Ramos (cell line): Measurements from ENCODE around the gene PFKFB1.

Experiments used
- in situ Hi-C: fragments of 300-500 bp; cut with MboI; formaldehyde crosslinking; loops from one replicate; pipeline ENCODE4 v1.14.3; 2022; ENCODE audit warnings: low sequenced_read_pairs; ENCODE audit not compliant: unreplicated experiment

The PFKFB1 gene

DNA sequence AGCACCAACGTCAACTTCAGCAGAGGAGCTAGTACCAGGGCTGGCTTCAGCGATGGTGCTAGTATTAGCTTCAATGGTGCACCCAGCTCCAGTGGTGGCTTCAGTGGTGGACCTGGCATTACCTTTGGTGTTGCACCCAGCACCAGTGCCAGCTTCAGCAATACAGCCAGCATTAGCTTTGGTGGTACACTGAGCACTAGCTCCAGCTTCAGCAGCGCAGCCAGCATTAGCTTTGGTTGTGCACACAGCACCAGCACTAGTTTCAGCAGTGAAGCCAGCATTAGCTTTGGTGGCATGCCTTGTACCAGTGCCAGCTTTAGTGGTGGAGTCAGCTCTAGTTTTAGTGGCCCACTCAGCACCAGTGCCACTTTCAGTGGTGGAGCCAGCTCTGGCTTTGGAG, 65.1 kb downstream of the PFKFB1 start:
- in situ Hi-C loops, result no loop called here

DNA sequence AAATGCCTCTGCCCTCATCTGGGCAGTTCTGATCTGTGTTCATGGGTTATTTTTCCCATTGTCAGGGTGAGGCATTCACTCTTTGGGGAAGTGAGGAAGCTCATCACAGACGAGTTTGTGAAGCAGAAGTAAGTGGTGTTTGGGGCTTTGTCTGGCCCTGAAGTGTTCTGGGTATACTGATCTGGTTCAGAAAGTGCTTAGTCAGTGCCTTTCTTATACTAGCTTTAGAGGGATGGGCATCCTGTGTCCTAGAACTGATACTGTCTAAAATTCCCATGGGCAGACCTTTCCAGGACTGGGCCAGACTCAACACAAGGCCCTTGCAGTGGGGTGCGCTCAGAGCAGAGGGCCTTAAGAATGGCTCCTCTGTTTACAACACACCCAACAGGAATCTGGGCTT, 67.0 kb downstream of the PFKFB1 start:
- in situ Hi-C loops, result no loop called here

- in situ Hi-C loops, result no loop called here
Observed at GRCh38 chrX:54923376-54923775, 70.6 kb downstream of the PFKFB1 start.

- in situ Hi-C loops, result no loop called here
Observed at GRCh38 chrX:54922547-54922946, 71.4 kb downstream of the PFKFB1 start.

GRCh38 chrX:54921427-54922021, 72.5 kb downstream of the PFKFB1 start:
- in situ Hi-C loops, result no loop called here

GRCh38 chrX:54920610-54921426, 73.2 kb downstream of the PFKFB1 start, which contains the start of gene TRO:
Gene TRO (plus strand): TSS chrX:54920824. CDS start chrX:54922247, 1,423 bp downstream.
- in situ Hi-C loops, result no loop called here

DNA sequence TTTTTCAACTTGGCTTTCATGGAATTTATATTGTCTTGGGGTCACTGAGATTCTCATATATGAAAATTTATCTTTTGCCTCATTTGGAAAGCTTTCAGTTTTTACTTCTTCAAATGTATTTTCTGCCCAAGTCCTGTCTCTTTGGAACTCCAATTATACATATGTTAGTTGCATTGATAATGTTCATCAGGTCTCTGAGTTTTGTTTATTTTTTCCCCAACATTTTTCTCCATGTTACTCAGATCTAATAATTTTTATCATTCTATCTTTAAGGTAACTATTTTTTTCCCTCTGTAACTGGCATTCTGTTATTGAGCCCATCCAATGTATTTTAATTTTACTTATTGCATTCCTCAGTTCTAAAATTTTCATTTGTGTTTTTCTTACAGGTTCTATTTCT, 84.0 kb downstream of the PFKFB1 start:
- in situ Hi-C loops, result no loop called here

DNA sequence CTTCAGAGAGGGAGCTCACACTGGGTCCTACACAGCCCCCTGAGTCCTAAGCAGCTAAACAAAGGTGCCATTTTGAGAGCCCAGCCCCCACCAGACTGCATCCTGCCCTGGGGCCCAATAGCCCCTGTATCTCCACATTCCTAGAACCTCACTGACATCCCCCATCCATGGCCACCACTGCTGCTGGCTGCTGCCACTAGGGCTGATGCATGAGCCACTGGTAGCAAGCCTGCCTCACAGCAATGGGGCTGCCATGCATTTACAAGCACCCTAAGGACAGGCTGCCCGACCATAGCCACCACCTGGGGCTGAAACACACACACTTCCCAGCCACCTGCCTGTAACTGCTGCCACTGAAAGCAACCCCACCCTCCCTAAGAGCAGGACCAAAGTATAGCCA, 99.8 kb downstream of the PFKFB1 start:
- in situ Hi-C loops, result no loop called here

GRCh38 chrX:54891573-54891972, 102.4 kb downstream of the PFKFB1 start:
- in situ Hi-C loops, result no loop called here

GRCh38 chrX:54885740-54886139, 108.2 kb downstream of the PFKFB1 start:
- in situ Hi-C loops, result no loop called here
